Measurements from ENCODE around the gene PTCD3. TPM values are rescaled to one million over a fixed set of nuclear protein-coding genes. Genes with fewer than 3 reads are reported as not detected.

Gene PTCD3
- total RNA-seq = 100 to 1,000 TPM; 145 to 153 (median 151) TPM
- 180 TPM for total RNA-seq (2013)
- total RNA-seq = 155 to 246 (median 199) reads per million in 29 experiments

DNA sequence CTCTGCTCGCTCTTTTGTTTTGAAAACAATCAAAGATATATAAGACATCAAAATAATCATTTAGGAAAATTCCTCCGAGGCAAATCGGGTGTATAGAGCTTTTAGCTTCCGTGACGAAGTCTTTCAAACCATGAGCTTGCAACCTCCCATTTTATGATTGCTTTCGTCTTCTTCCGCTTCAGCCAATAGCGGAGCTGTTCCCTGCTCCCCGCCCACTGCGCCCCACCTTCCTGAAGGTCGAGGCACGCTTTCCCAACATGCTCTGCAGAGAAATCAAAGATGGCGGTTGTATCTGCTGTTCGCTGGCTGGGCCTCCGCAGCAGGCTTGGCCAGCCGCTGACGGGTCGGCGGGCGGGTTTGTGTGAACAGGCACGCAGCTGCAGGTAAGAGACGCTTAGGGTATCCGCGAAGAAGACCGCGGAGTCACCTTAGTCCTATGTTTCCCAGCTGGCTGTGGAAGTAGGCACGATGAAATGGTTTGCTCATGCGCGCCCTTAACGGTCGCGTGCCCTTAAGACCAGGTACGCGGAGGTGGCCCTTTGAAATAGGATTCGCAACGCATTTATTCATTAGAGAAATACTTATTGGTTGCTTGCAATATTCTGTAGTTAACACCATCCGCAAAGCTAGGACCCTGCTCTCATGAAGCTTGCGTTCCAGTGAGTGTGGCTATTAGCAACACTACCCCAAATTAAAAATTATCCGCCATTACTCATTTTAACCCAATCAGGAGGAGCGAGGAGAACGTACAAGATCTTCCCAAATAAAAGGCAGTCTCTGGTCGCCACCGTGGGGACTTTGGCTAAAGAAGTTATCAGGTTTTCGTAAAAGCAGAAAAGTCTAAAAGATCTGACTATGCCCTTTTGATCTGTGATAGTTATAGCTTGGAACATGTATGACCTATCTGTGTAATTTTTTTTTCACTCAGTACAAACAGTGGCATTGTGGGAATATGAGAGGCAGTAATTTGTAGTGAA is at the start of gene PTCD3:
TSS of gene PTCD3 (plus strand) at position 267 of the 977 bp plus-strand sequence. CDS start at position 280, 13 bp downstream.
- peak; percentile 90 to 92 (median 91) for ATAC-seq (replicated peaks in 1 of 4)
- Histone ChIP-seq H3K36me3 (ENCODE audit: control insufficient read depth in 2 of 2, extremely low read depth in 1 of 2, insufficient read depth in 1 of 2, low read length in 1 of 2) (peaks cover 0 to 32% of the 10 kb centered on the region in 2 donors), H3K27ac (ENCODE audit: low read length) (peak within 1 kb of the TSS; percentile 84), H3K9me3 (no peaks in the 10 kb centered on the region), H3K4me1 (ENCODE audit: control insufficient read depth in 1 of 2, extremely low read depth in 1 of 2, insufficient read depth in 2 of 2, low read length in 2 of 2) (peaks cover 14 to 26% of the 10 kb centered on the region in 2 experiments), H3K27me3 (replicated peaks in 1 of 2; ENCODE audit: control insufficient read depth in 2 of 2, extremely low read depth in 1 of 2, insufficient read depth in 2 of 2, low read length in 1 of 2) (no peaks in the 10 kb centered on the region), H3K4me3 (ENCODE audit: control insufficient read depth in 1 of 2, extremely low read depth in 1 of 2, low read length in 1 of 2) (peak within 1 kb of the TSS; percentile 79 to 96)
- Mint-ChIP-seq H3K36me3 (peaks cover 38% of the 10 kb centered on the region), H3K27me3 (no peaks in the 10 kb centered on the region), H3K27ac (peak within 1 kb of the TSS; percentile 99), H3K9me3 (no peaks in the 10 kb centered on the region), H3K4me3 (peak within 1 kb of the TSS; percentile 85 to 90 (median 90)), H3K4me1 (peaks cover 66 to 79% (median 76%) of the 10 kb centered on the region in 3 donors)
- ChIA-PET POLR2A (interaction anchor here in 1 of 2 donors (0.6 to 1.5 kb wide), 5 partner anchors 11 to 382 kb away, joined by 3 to 6 read pairs (median 3); partner anchors contain the start of gene KDM3A), CTCF (interaction anchor here (0.7 to 1.4 kb wide), 12 partner anchors 8 to 469 kb away, joined by 3 to 10 read pairs (median 4); partner anchors contain the start of gene ST3GAL5 (in 1 of the 2))
- under 1% methylated on average over 27 of the region's 44 CpGs for WGBS (ENCODE audit: insufficient coverage)
- peak; percentile 80 to 97 (median 93) for DNase-seq

- ATAC-seq (replicated peaks in 1 of 4) (no peak), DNase-seq (no peak)
- peaks cover 0 to 5% (median 0%) of the 10 kb centered on the region in 3 donors for H3K4me1 Mint-ChIP-seq
- peaks cover 60% of the 10 kb centered on the region for H3K36me3 Mint-ChIP-seq
- H3K36me3 ChIP-seq (ENCODE audit: control insufficient read depth in 2 of 2, extremely low read depth in 1 of 2, insufficient read depth in 1 of 2, low read length in 1 of 2) = peaks cover 12 to 38% of the 10 kb centered on the region in 2 donors
- no peak overlapping the region for H3K4me3 ChIP-seq (ENCODE audit: control insufficient read depth in 1 of 2, extremely low read depth in 1 of 2, low read length in 1 of 2)
- ChIA-PET POLR2A (interaction anchor here in 1 of 2 donors (0.6 kb wide), 1 partner anchor 222 kb away, joined by 4 read pairs; no protein-coding TSS in a partner anchor), CTCF (interaction anchor here (0.6 to 1.0 kb wide), 3 partner anchors 22 to 648 kb away, joined by 3 to 5 read pairs (median 4); no protein-coding TSS in a partner anchor)
- H3K27me3 Mint-ChIP-seq = no peaks in the 10 kb centered on the region
- H3K4me1 ChIP-seq (ENCODE audit: control insufficient read depth in 1 of 2, extremely low read depth in 1 of 2, insufficient read depth in 2 of 2, low read length in 2 of 2) = no peaks in the 10 kb centered on the region
- no peaks in the 10 kb centered on the region for H3K27me3 ChIP-seq (replicated peaks in 1 of 2; ENCODE audit: control insufficient read depth in 2 of 2, extremely low read depth in 1 of 2, insufficient read depth in 2 of 2, low read length in 1 of 2)
- 50% methylated on average over 1 of the region's 4 CpGs for WGBS (ENCODE audit: insufficient coverage)
- H3K27ac Mint-ChIP-seq = no peak overlapping the region
- no peaks in the 10 kb centered on the region for H3K9me3 ChIP-seq
- H3K4me3 Mint-ChIP-seq = no peak overlapping the region
- H3K9me3 Mint-ChIP-seq = no peaks in the 10 kb centered on the region
- no peak overlapping the region for H3K27ac ChIP-seq (ENCODE audit: low read length)
These were observed 49.3 kb upstream of the PTCD3 start for GRCh38 chr2:86056590-86057331.

DNA sequence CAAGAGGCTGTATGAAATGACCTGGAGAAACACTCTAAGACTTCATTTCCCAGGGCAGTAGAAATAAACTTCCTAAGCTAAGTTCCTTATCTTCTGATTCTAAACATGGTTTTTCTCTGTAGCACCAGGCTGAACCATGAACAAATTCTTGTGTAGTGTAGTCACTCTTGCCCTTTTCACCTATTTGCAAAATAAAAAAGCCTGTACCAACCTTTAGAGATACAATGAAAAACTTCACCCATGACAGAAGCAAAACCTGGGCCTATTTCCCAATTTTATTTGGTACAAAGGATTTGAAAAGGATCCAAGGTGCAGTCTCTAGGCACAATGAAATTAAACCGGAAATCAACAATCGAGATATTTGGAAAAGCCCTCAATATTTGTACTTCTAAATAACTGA is 44.0 kb upstream of the PTCD3 start:
- Histone ChIP-seq H3K4me3 (ENCODE audit: control insufficient read depth in 1 of 2, extremely low read depth in 1 of 2, low read length in 1 of 2) (no peak overlapping the region), H3K27ac (ENCODE audit: low read length) (no peak overlapping the region), H3K9me3 (no peaks in the 10 kb centered on the region), H3K4me1 (ENCODE audit: control insufficient read depth in 1 of 2, extremely low read depth in 1 of 2, insufficient read depth in 2 of 2, low read length in 2 of 2) (no peaks in the 10 kb centered on the region), H3K36me3 (ENCODE audit: control insufficient read depth in 2 of 2, extremely low read depth in 1 of 2, insufficient read depth in 1 of 2, low read length in 1 of 2) (peaks cover 5 to 48% of the 10 kb centered on the region in 2 donors), H3K27me3 (replicated peaks in 1 of 2; ENCODE audit: control insufficient read depth in 2 of 2, extremely low read depth in 1 of 2, insufficient read depth in 2 of 2, low read length in 1 of 2) (no peaks in the 10 kb centered on the region)
- Mint-ChIP-seq H3K4me3 (no peak overlapping the region), H3K27ac (no peak overlapping the region), H3K27me3 (no peaks in the 10 kb centered on the region), H3K36me3 (peaks cover 68% of the 10 kb centered on the region), H3K4me1 (peaks cover 0 to 5% (median 0%) of the 10 kb centered on the region in 3 donors), H3K9me3 (peaks cover 0 to 8% (median 5%) of the 10 kb centered on the region in 3 donors)
- POLR2A ChIA-PET = no interaction called here
- WGBS (ENCODE audit: insufficient coverage) = no CpG with 5 or more reads among the region's 2 CpGs
- CTCF ChIA-PET = no interaction called here
- DNase-seq (no peak), ATAC-seq (replicated peaks in 1 of 4) (no peak)

GRCh38 chr2:86064006-86064405 is 42.0 kb upstream of the PTCD3 start:
- ChIA-PET CTCF (interaction anchor here in 1 of 2 donors (0.8 kb wide), 1 partner anchor 251 kb away, joined by 3 read pairs; no protein-coding TSS in a partner anchor), POLR2A (interaction anchor here in 1 of 2 donors (0.8 kb wide), 1 partner anchor 257 kb away, joined by 3 read pairs; no protein-coding TSS in a partner anchor)
- Histone ChIP-seq H3K4me1 (ENCODE audit: control insufficient read depth in 1 of 2, extremely low read depth in 1 of 2, insufficient read depth in 2 of 2, low read length in 2 of 2) (peaks cover 6 to 12% of the 10 kb centered on the region in 2 experiments), H3K36me3 (ENCODE audit: control insufficient read depth in 2 of 2, extremely low read depth in 1 of 2, insufficient read depth in 1 of 2, low read length in 1 of 2) (peaks cover 5 to 53% of the 10 kb centered on the region in 2 donors), H3K27me3 (replicated peaks in 1 of 2; ENCODE audit: control insufficient read depth in 2 of 2, extremely low read depth in 1 of 2, insufficient read depth in 2 of 2, low read length in 1 of 2) (no peaks in the 10 kb centered on the region), H3K27ac (ENCODE audit: low read length) (no peak overlapping the region), H3K4me3 (ENCODE audit: control insufficient read depth in 1 of 2, extremely low read depth in 1 of 2, low read length in 1 of 2) (no peak overlapping the region), H3K9me3 (no peaks in the 10 kb centered on the region)
- ATAC-seq (replicated peaks in 1 of 4) (no peak), DNase-seq (no peak)
- WGBS (ENCODE audit: insufficient coverage) = no CpG with 5 or more reads among the region's 2 CpGs
- H3K36me3 Mint-ChIP-seq = peaks cover 69% of the 10 kb centered on the region
- H3K9me3 Mint-ChIP-seq = peaks cover 0 to 8% (median 5%) of the 10 kb centered on the region in 3 donors
- H3K27me3 Mint-ChIP-seq = no peaks in the 10 kb centered on the region
- H3K4me1 Mint-ChIP-seq = peaks cover 13 to 17% (median 14%) of the 10 kb centered on the region in 3 donors
- H3K4me3 Mint-ChIP-seq = no peak overlapping the region
- no peak overlapping the region for H3K27ac Mint-ChIP-seq

DNA sequence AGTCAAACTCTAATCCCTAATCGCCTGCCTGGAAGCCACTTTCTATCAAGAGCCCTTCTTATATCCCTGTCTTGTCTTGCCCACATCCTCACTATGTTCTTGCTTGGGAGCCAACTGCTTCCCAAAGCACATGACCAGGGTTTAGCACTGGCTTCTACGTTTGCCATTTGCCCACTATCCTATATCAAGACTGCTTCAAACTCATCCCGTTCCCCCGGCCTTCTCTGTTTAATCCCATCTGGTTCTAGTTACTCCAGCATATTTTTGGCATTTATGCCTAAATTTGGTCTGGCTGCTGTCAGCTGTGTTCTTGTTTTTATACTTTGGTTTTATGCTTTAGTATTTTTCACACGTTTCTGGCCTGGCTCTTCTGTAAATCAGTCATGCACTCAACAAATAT is 40.5 kb upstream of the PTCD3 start:
- Mint-ChIP-seq H3K9me3 (peaks cover 0 to 8% (median 5%) of the 10 kb centered on the region in 3 donors), H3K27ac (no peak overlapping the region), H3K27me3 (no peaks in the 10 kb centered on the region), H3K4me3 (no peak overlapping the region), H3K4me1 (peaks cover 13 to 21% (median 14%) of the 10 kb centered on the region in 3 donors), H3K36me3 (peaks cover 74% of the 10 kb centered on the region)
- no peak overlapping the region for H3K27ac ChIP-seq (ENCODE audit: low read length)
- H3K9me3 ChIP-seq = no peaks in the 10 kb centered on the region
- no peak overlapping the region for H3K4me3 ChIP-seq (ENCODE audit: control insufficient read depth in 1 of 2, extremely low read depth in 1 of 2, low read length in 1 of 2)
- H3K4me1 ChIP-seq (ENCODE audit: control insufficient read depth in 1 of 2, extremely low read depth in 1 of 2, insufficient read depth in 2 of 2, low read length in 2 of 2) = peaks cover 6 to 15% of the 10 kb centered on the region in 2 experiments
- peaks cover 15 to 65% of the 10 kb centered on the region in 2 donors for H3K36me3 ChIP-seq (ENCODE audit: control insufficient read depth in 2 of 2, extremely low read depth in 1 of 2, insufficient read depth in 1 of 2, low read length in 1 of 2)
- ChIA-PET POLR2A (no interaction called here), CTCF (no interaction called here)
- ATAC-seq (replicated peaks in 1 of 4) (no peak), DNase-seq (no peak)
- 68% methylated on average over 2 of the region's 5 CpGs for WGBS (ENCODE audit: insufficient coverage)
- H3K27me3 ChIP-seq (replicated peaks in 1 of 2; ENCODE audit: control insufficient read depth in 2 of 2, extremely low read depth in 1 of 2, insufficient read depth in 2 of 2, low read length in 1 of 2) = no peaks in the 10 kb centered on the region

All from T-cell (primary cell).